NCI-H748 treated with DMSO at 0.1 percent for 48 hours (cell line): ENCODE data around the gene IMMP2L.

Experiments
- DNase-seq: peaks from one replicate; lab custom pipeline; 2025; lab: John Stamatoyannopoulos, UW

IMMP2L gene

DNA sequence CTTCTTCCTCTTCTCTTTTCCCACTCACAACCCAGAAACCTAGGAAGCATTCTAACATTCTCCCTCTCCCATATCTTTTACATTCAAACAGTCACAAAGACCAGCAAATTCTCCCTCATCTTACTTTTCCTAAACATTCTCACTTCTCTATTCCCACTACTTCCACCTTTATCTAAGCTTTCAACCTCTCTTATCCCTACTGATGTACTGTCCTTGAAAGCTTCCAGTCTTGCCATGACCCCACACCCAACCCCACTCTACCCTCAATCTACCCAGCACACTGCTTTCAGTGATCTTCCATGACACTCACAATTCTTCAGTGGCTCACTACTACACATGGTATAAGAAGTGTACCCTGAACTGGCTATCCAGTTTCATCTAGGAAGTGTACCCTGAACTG is 5.3 kb downstream of the IMMP2L start:
- no peak for DNase-seq

DNA sequence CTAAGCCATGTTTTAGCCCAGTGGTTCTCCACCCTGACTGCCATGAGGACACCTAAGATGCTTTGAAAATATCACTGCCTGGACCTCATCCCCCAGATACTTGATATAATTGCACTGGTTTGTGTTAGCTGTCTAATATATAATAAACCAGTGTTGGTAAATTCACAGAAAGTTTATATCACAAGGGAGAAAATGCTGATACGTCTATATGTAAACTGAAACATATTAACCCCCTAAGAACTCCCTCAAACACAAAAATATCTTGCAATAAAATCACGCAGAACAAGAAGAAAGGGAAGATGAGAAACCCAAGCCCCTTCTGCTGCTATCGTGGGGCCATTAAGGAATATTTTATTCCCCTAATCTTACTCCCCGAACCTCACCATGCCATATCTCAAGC is 8.2 kb downstream of the IMMP2L start:
- no peak for DNase-seq

DNA sequence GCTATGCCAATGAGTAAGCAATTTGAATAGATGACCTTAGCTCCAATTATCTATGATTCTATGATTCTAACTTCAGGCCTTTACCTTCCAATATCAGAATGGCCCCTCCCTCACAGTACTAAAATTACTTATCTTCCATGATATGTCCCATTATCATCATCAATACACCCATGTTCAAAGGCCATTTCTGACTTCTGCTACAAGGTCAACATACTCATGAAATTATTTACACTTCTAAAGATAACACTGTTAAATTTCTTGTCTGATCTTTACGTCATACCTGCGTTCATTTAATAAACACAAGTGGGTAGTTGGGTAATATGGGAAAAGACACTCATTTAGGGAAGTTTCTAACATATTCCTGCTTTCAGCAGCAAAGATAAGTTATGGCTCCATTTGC is 21.2 kb downstream of the IMMP2L start:
- DNase-seq, result no peak

DNA sequence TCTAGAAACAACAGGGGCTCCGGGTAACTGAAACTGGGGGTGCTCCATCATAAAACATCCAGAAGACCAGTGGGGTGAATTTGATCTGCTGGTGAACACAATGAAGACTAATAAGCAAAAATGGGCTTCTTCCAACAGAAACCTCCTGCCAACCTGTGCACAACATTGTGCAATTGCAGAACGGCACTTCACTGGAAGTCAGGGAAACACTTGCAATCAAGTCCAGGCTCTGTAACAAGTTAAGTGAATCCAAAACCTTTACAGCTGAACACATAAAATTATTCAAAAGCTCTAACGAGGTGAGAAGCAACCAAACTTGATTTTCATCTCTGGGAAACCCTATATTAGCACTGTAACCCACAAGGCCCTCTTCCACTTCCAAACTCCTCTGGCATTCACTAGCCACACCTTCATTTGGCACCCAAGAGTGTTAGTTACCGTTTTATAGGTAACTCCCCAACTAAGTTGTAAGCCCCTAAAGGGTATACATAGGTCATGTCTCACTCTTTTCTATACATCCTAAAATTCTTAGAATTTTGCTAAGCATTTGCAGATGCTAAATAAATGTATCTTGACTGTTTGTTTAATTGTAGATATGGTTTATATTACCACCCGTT is 22.0 kb downstream of the IMMP2L start:
- no peak for DNase-seq

DNA sequence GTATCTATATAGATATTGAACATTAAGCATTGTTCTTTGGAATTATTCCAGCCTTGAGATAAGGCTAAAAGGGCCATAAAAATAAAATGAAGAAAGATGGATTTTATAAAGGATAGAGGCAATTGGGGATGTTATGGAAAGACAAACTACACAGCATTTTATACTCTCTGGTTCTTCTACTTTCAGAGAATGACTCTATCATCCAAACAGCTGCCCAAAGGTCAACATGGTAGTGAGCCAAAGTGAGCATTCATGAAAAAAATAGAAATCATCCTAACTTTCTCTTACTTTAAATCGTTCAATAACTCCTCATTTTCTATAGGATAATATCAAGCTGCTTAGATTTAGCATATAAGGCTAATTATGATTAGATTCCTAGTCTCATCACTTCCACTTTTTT is 25.2 kb downstream of the IMMP2L start:
- no peak for DNase-seq

DNA sequence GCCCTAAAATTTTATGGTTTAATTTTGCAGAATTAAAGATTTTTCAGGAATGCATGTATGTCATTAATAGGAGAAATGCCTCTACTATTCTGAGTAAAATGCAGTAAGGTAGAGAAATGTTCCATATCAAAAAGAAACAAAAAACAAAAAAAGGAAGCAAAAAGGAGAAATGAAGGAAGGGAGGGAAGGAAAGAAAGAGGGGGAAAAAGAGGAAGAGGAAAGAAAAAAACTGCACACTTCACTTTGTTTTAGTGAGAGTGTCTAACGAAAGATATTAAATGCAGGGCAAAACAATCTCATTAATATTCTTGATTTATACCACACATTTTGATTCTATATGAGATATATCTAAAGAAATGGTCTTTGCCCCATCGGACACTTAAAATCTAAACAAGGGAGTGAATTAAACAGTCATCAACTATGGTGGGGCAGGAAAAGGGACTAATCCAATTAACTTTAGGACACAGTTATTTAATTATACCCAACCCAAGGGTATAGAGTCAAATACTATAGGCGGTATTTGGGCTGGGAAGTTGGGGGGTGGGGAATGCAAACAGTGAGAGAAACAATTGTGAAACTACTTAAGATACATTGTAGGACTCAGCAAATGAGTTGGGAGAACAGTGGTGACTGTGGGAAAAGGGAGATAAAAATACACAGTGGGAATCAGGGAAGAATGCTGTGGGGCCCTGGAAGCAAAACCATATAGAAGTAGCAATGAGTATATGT is 27.0 kb downstream of the IMMP2L start:
- DNase-seq, result no peak

DNA sequence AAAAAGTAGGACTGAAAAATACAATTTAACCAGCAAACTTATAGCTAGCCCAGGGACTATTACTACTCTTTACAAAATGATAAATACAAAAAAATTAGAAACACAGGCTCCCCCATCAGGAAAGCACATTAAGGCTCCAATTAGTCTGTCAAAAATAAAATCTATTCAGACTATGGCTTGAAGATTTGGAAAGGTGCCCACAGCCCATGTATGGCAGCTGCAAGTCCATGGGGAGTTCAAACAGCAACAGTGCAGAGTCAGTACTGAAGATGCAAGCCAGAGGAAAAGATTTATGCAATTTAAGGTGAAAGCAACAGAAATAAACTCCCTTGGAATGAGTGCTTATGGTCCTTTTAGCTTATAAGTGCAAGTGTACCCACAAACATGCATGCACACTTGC is 29.7 kb downstream of the IMMP2L start:
- no peak for DNase-seq

DNA sequence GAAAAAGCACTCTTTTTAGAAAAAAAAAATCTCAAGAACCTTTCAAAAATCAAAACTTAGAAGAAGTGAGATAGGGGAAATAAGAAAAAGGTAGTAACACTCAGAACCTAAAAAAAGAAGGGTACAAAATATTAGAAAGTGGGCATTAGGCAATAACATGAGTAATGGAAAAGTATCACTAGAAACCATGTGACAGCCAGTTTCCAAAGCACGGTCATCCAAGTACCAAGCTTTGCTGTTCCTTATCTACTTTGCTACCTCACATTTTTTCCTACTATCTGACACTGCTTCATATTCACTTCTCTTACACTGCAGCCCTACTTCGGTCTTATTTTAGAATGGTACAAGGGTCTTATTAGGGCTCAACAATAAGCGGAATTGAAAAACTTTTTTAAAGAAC is 30.3 kb downstream of the IMMP2L start:
- no peak for DNase-seq

DNA sequence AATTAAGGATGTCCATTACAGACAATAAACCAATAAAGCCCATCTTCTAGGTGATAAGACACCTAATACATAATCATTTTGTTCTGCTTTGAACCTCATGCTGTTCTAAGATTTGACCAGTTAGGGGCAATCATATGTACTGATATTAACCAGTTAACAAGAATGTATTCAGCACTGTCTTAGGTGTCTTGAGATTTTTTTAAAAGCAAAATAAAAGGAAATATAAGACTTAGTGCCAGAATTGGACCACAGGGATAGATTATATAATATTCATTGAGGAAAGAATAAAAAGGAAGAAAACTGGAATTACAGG is 32.0 kb downstream of the IMMP2L start:
- no peak for DNase-seq

DNA sequence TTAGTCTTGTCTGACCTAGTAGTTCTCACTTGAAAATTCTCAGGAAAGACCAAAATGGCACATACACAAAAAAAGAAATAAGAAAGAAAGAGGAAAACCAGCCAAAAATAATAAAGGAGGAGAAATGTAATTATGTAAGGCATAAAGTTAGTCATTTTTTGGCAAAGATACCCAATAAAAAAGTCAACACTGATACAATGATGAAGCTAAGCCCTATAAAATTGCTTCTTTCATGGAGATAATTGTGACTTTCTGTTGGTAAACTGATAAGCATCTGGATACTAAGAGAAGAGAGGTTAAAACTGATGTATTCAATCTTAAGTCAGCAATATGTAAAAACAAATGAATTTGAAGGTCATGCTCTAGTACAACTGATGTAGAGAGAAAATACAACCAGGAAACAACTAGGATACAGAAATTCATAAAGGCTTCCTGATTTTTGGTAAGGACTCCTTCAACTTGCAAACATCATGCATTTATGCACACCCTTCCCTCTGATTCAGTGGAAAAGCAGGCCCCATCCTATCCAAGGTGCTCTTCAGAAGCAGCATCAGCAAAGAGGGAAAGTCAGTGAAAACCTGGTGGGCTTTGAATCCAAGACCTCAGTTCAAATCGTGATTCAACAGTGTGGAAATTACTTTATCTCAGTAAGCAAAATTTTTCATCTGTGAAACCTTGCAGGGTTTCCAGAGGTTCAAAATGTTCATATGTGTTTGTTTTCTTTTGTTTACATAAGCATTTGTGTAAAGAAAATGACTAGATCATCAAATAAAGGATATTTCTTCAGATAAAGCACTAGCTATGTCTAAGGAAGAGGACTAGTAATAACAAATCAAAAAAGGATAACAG is 32.6 kb downstream of the IMMP2L start:
- DNase-seq, result no peak

DNA sequence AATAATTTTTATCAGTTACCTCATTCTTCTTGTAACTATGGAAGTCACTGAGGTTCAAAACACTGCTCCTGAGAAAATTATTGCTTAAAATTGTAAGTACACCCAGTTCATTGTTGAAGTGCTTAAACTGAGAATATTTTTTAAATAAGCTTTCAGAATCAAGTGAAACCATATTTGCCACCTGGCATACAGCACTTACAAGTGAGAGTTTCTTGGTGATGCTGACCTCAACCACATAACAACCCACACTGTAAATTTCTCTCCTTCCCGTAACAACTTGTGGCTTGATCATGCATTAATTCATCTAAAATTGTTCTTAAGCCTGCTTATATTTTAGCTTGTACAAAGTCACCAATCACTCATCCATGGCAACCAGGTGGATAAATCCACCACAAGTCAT is 34.0 kb downstream of the IMMP2L start:
- no peak for DNase-seq

DNA sequence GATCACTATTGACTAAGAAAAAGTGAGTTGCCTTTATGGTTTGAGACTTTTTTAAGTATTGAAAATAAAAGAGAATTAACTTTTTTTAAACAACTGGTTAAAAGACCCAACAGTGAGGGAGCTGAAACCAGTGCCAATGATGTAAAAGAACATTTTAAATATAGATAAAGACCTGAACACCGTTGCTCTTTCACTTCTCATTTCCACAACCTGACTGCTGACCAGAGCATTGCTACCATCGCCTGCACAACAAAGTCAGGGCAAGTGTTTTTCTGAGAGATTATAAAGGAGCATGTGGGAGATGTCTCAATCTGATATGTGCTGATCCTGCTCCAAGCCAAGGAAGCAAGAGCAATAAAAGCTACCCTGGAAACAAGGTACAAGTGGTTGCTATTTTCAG is 34.7 kb downstream of the IMMP2L start:
- DNase-seq, result no peak

DNA sequence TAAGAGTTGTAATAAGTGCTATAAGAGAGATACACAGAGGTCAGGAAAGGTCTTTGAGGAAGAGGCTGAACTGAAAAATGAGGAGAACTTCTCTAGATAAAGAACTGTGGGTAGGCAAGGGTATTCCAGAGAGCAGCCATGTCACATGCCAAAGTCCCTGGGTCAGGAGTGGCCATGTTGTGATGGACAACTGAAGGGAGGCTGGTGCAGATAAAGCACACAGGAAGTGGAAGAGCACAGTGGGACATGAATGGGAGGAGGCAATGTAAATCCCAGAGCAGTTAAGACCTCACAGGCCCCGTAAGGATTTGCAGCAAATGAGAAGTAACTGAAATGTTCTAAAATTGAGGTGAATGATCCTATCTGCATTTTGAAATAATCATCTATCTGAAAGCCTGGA is 37.2 kb downstream of the IMMP2L start:
- DNase-seq, result no peak

DNA sequence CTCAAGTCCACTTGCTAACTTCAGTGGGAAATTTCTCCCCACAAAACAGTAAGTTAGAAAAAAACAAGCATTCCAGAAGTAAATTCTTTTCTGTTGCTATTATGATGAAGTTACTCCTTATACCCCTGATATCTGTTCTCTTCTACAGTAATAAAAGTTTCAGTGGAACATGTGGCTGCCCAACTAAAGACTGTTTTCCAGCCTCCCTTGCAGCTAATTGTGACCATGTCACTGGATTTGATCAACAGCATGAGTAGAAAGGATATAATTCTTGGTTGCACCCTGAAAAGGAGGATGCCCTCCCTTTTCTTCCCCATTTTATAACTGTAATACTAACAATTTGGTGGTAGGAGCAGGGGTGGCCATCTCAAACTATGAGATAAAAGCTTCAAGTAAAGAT is 40.6 kb downstream of the IMMP2L start:
- DNase-seq, result no peak

DNA sequence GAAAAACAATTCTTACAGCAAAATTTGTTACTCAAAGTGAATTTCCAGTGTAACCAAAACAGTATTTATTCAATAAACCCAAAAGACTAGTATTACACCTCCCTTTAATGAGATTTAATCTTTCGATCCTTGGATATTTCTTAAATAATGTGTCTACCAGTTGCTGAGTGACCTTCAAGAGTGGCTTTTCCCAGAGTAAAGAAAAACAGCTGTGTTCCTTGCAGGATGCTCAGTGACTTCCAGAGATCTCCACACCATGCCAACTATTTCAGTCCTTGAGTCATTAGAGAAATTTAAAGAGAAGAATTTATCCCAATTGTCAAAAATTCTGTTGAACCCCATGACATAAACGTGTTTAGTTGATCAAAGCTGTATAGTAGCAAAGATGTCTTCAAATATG is 44.0 kb downstream of the IMMP2L start:
- DNase-seq, result no peak

DNA sequence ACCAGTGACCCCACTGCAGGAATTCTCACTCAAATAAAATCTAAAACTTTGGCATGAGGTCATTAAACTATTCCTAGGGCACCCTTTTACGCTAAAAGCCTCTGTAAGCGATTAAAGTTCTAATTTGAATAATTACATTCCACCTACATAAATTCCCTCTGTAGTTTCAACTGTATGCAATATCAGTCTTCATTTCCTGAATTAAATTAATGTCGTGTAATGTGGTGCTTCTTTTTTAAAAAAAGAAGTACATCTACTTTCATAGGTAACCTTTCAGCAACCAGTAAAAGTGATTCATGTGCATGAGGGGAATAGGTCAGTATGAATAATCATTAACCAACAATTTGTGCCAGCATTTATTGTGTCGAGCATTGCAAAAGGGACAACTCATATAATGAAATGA is 44.7 kb downstream of the IMMP2L start:
- no peak for DNase-seq

DNA sequence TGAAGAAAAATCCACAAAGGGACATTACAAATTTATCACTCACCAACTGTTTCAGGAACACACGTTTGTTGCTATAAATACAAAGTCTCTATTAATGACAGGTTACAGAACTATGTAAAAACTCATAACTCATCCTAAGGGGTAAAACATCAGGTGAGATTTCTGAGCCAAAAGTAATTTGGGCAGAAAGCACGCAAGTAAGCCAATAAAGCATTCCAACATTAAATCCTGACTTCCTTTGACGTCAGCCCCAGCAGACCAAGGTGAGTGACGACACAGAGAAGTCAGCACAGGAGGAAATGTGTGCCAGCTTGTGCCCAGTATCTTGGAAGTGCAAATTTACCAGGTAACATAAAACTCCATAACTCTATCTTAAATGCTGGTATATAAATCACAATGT is 45.7 kb downstream of the IMMP2L start:
- DNase-seq, result no peak

DNA sequence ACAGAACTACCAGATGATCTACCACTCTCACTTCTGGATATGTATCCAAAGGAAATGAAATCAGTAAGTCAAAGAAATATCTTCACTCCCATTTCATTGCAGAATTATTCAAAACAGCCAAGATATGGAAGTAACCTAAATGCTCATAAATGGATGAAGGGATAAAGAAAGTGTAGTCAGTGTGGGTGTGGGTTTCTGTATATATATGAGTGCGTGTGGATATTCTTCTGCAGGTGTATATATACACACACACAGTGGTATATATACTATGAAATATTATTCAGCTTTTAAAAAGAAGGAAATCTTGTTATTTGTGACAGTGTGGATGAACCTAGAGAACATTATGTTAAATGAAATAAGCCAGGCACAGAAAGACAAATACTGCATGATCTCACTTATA is 48.7 kb downstream of the IMMP2L start:
- DNase-seq, result no peak

DNA sequence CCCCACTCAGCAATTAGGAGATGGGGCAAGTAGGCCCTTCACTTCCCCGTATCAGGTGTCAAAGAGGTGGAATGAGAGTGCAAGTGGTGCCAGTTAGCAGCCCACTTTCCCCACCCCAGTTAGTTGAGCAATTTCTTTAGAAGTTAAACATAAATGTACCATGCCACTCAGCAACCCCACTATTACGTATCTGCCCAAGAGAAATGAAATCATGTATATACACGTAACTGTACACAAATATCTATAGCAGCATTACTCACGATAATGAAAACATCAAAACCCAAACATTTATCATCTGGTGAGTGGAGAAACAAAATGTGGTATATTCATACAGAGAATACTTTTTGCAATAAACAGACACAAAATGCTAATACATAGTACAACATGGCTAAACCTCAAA is 50.4 kb downstream of the IMMP2L start:
- DNase-seq, result no peak

DNA sequence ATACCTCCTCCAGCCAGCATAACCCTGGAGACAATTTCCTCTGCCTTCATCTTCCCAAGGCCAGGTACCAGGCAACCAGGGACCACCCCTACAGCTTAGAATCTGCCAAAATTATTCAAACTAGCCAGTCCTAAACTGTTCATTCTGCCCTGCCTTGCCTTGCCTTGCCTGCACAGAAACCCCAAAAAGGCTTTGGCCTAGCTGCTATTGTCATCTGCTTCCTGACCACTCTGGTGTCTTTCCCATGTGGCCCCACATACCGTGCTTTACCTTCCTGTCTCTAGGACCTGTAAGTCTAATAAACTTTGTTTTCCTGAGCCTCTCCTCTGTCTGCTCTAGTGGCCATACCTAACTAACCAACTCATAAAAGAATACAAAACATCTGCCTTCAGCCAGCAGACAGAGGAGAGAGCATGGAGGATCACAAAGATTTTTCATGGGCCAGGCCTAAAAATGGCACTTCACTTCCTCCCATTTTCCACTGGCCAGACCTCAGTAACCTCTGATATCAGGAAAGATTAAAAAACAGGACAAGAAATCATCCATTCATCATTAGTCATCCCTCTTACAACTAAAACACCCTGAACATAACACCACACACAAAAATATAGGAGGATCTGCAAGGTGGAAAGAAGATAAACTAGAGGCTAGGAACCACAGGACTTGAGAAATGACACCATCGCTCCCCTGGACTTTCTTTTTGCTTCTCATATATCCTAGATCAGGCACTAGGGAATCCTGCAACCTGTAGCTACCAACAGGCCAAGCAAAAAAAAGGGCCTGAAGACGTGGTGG is 51.5 kb downstream of the IMMP2L start:
- no peak for DNase-seq

DNA sequence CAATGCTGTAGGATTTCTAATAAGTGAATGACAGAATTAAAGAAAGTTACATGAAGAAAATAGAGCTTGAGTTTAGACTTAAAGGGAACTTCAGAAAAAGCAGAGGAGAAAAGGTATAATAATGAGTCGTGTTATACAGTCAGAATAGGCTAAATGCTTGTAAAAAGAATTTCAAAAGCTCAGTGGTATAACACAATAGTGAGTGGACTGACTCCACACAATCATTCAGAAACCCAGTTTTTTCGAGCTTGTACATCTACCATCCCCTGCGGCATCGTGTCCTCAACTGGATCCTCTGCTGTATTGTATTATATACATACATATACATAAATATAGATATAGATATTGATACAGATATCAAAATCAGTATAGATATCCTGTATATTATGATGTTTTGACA is 52.2 kb downstream of the IMMP2L start:
- no peak for DNase-seq

DNA sequence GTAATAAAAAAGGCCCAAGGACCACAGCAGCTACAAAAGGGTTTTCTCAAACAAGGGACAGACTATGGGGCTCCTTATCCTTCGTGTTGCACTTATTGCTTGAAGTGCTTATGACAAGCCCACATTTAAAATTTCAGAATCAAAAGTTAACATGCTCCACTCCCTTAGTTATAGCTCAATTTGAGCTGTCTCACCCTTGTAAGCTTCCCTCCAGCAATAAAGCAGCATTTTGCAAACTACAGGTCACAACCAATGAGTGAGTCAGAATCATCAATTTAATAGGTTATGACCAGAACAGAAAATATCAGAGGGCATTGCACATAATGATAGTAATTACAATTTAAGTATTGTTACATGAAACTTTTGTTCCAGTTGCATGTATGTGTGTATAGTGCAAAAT is 53.0 kb downstream of the IMMP2L start:
- no peak for DNase-seq

DNA sequence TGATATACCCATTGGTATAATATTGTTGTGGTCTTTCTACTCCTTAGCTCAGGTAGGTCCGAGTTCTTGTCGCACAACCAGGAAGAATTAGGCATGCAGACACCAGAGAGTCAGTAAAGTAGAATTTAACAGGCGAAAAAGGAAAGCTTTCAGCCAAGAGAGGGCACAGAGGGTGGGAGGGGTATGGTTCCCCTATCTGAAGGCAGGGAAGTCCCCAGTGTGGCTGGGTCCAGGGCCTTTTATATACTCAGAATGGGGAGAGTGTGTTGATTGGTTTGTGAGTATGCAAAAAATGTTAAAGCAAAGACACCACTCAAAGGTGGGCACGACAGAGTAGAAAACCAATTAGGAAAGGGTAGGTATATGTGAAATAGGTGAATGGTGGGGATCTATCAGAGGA is 53.9 kb downstream of the IMMP2L start:
- no peak for DNase-seq
